SU-DHL-6 (cell line): ENCODE measurements around the gene BMPR1B.

Experiments used
- H2AFZ ChIP-seq: fragments of 200-600 bp; sonication (generic); 2 replicates; pipeline ENCODE4 v1.6.1; 2014; ENCODE audit warnings: low read depth, mild to moderate bottlenecking, moderate library complexity, mixed read lengths, antibody characterized with exemption, low read length; ENCODE audit not compliant: severe bottlenecking
- H3F3A ChIP-seq: fragments of 200-600 bp; shearing (Covaris generic); 2 replicates; pipeline ENCODE4 v1.6.0; 2016; ENCODE audit warnings: antibody characterized with exemption, mild to moderate bottlenecking; ENCODE audit not compliant: insufficient read depth
- H3K27ac ChIP-seq: fragments of 200-600 bp; sonication (generic); 2 replicates; pipeline ENCODE4 v1.5.1; 2016; ENCODE audit warnings: low read depth, mild to moderate bottlenecking, low read length, moderate library complexity, mixed read lengths
- H3K27me3 ChIP-seq: fragments of 200-600 bp; sonication (generic), shearing (Covaris generic); 2 replicates; pipeline ENCODE4 v1.6.0; 2014; ENCODE audit warnings: mild to moderate bottlenecking, low read length
- H3K36me3 ChIP-seq: fragments of 200-600 bp; sonication (generic); 2 replicates; pipeline ENCODE4 v1.6.1; 2014; ENCODE audit warnings: mild to moderate bottlenecking, low read length, mixed read lengths
- H3K4me2 ChIP-seq: fragments of 300-600, 200-600 bp; shearing (Covaris generic), sonication (generic); 2 replicates; pipeline ENCODE4 v1.6.0; 2014; ENCODE audit warnings: low read length, low read depth, mild to moderate bottlenecking; ENCODE audit not compliant: poor library complexity, severe bottlenecking
- H3K4me3 ChIP-seq: fragments of 200-600 bp; sonication (generic); 2 replicates; pipeline ENCODE4 v1.5.1; 2014; ENCODE audit warnings: antibody characterized with exemption, low read length, mild to moderate bottlenecking, mixed read lengths; ENCODE audit not compliant: insufficient read depth, poor library complexity, severe bottlenecking
- H3K79me2 ChIP-seq: fragments of 200-600 bp; sonication (generic); 2 replicates; pipeline ENCODE4 v1.6.1; 2014; ENCODE audit warnings: mild to moderate bottlenecking, low read length, moderate library complexity; ENCODE audit not compliant: insufficient read depth
- H3K9ac ChIP-seq: fragments of 200-600 bp; sonication (generic); 2 replicates; pipeline ENCODE4 v1.7.0; 2014; ENCODE audit warnings: mild to moderate bottlenecking, low read length
- H3K9me2 ChIP-seq: fragments of 200-600 bp; sonication (generic); replicated peaks from 2 replicates; pipeline ENCODE4 v1.6.1; 2014; ENCODE audit warnings: low read length; ENCODE audit not compliant: insufficient read depth
- H3K9me3 ChIP-seq: fragments of 200-600 bp; sonication (generic); 2 replicates; pipeline ENCODE4 v1.6.1; 2014; ENCODE audit warnings: low read length, mixed read lengths; ENCODE audit not compliant: insufficient read depth
- H4K20me1 ChIP-seq: fragments of 200-600 bp; sonication (generic); 2 replicates; pipeline ENCODE4 v1.6.1; 2014; ENCODE audit warnings: low read depth, mild to moderate bottlenecking, antibody characterized with exemption, low read length, moderate library complexity, mixed read lengths
- EZH2phosphoT487 ChIP-seq: fragments of 200-600 bp; sonication (generic), shearing (Covaris generic); conservative IDR thresholded peaks from 2 replicates; pipeline ENCODE4 v1.6.1; 2018; ENCODE audit warnings: mild to moderate bottlenecking, antibody characterized with exemption, low read length, moderate library complexity, mixed read lengths
- TF ChIP-seq, protein P1 (sequence below): fragments of 200-600 bp; sonication (generic); IDR thresholded peaks from one replicate; pipeline ENCODE4 v1.5.1; 2017; ENCODE audit warnings: antibody characterized with exemption, mild to moderate bottlenecking, low read length, moderate library complexity; ENCODE audit not compliant: insufficient read depth, poor library complexity, severe bottlenecking

BMPR1B gene

DNA sequence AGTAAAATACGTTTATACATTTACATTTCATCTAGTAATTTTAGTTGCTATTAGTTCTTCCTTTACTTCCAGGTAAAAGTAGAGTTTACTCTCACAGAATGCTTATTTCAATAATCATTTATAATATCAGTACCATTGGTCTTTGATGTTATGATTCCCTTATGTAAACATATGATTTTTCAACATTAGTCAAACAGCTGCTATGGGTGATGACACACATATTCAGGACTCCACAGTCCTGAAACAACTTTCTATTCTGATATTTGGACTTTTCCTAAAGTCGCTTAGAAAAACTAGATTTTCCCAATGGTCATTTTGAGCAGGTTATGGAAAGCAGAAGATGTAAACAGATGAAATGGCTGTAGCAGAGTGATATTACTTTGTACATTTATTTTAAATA is 421.2 kb downstream of the BMPR1B start:
- no peak for TF ChIP-seq EZH2phosphoT487
- TF ChIP-seq, protein P1, sequence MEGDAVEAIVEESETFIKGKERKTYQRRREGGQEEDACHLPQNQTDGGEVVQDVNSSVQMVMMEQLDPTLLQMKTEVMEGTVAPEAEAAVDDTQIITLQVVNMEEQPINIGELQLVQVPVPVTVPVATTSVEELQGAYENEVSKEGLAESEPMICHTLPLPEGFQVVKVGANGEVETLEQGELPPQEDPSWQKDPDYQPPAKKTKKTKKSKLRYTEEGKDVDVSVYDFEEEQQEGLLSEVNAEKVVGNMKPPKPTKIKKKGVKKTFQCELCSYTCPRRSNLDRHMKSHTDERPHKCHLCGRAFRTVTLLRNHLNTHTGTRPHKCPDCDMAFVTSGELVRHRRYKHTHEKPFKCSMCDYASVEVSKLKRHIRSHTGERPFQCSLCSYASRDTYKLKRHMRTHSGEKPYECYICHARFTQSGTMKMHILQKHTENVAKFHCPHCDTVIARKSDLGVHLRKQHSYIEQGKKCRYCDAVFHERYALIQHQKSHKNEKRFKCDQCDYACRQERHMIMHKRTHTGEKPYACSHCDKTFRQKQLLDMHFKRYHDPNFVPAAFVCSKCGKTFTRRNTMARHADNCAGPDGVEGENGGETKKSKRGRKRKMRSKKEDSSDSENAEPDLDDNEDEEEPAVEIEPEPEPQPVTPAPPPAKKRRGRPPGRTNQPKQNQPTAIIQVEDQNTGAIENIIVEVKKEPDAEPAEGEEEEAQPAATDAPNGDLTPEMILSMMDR, result no peak
- Histone ChIP-seq H3K27ac (no peak overlapping the region), H2AFZ (no peak overlapping the region), H3F3A (no peaks in the 10 kb centered on the region), H3K9ac (no peak overlapping the region), H3K4me3 (no peak overlapping the region), H3K79me2 (no peaks in the 10 kb centered on the region), H3K4me2 (no peak overlapping the region), H3K9me2 (no peaks in the 10 kb centered on the region), H3K9me3 (no peaks in the 10 kb centered on the region), H3K27me3 (no peaks in the 10 kb centered on the region), H4K20me1 (no peaks in the 10 kb centered on the region), H3K36me3 (no peaks in the 10 kb centered on the region)

DNA sequence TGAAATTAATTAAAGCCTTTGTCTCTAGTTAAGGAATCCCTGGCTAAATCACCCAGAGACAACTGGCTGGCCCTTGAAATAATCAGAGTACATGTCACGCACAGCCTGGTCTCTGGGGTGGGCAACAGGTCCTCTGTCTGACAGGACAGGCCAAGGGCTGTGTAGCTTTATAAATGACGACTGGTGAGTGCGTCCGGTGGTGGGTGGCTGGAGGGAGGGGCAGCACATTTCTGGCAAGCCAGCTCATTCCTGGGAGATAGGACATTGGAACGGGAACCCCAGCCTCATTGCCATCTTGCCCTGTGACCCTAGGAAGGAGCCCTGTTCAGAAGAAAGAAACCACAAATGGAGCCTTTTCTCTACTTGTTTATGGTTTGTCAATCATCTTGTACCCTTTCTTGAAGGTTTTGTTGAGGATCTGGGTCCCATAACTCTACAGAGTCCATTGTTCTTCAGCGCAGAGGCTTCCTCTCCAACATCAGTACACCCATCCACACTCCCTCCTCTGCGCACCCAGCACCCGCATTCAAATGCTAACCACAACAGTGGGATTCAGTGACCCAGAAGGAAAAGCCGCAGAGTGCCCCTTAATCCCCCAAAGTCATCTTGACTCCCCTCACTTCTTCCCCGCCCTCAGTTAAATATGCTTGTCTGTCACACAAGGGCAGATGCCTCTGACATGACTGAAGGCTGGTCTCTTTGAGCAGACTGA is 422.9 kb downstream of the BMPR1B start:
- H3F3A ChIP-seq, result no peaks in the 10 kb centered on the region
- H3K4me3 ChIP-seq, result no peak overlapping the region
- no peak overlapping the region for H3K9ac ChIP-seq
- H3K4me2 ChIP-seq, result no peak overlapping the region
- no peaks in the 10 kb centered on the region for H3K36me3 ChIP-seq
- H3K27ac ChIP-seq, result no peak overlapping the region
- no peaks in the 10 kb centered on the region for H3K9me3 ChIP-seq
- no peaks in the 10 kb centered on the region for H3K79me2 ChIP-seq
- H3K27me3 ChIP-seq, result no peaks in the 10 kb centered on the region
- no peaks in the 10 kb centered on the region for H3K9me2 ChIP-seq
- TF ChIP-seq EZH2phosphoT487, result no peak
- TF ChIP-seq, protein P1, result no peak
- no peak overlapping the region for H2AFZ ChIP-seq
- H4K20me1 ChIP-seq, result no peaks in the 10 kb centered on the region

DNA sequence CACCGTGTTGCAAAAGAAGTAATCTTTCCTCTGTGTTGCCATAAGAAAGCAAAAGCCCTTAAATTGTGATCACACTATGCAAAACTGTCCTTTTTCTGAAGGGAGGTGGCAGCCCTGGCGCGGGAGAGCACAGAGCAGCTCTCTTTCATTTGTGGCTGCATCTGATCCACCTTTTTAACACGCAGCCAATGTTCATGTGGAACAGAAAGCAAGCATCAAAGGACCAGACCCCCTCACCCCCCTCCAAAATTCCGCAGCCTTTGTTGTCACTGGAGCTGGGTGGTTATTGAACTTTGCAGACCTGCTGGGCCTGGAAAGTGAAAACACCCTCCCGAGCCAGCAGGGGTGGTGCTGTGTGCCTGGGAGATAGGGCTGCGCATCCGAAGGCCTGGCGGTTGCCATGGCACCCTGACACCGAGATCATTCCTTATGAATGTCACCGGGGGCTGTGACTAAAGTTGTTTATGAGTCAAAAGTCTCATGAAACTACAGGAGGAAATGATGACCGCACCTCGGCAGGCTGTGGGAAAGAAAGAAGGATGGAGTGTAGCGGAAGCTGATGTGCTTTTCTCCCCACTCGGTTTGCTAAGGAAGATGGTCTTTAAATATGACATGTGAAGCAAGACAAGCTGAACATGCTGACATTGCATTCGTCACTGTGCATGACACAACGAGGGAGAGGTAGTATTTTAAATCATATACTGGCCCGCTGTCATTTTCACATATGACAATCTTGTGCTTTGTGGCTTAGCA is 423.7 kb downstream of the BMPR1B start:
- H4K20me1 ChIP-seq, result no peaks in the 10 kb centered on the region
- no peaks in the 10 kb centered on the region for H3K79me2 ChIP-seq
- no peaks in the 10 kb centered on the region for H3F3A ChIP-seq
- no peak overlapping the region for H3K4me2 ChIP-seq
- H3K9me3 ChIP-seq, result no peaks in the 10 kb centered on the region
- H3K9ac ChIP-seq, result no peak overlapping the region
- H3K36me3 ChIP-seq, result no peaks in the 10 kb centered on the region
- H3K9me2 ChIP-seq, result no peaks in the 10 kb centered on the region
- no peak overlapping the region for H3K27ac ChIP-seq
- TF ChIP-seq EZH2phosphoT487, result no peak
- TF ChIP-seq, protein P1, result no peak
- H3K4me3 ChIP-seq, result no peak overlapping the region
- H3K27me3 ChIP-seq, result no peaks in the 10 kb centered on the region
- no peak overlapping the region for H2AFZ ChIP-seq
